Activated CD4-positive, alpha-beta T cell treated with anti-CD3 and anti-CD28 coated beads, Interleukin-2, Interleukin-4, amounts not matched to agents 100 ng/mL and 50 ng/mL, durations not matched to agents 16 hours and 8 hours (primary cell): ENCODE data around the gene BEGAIN.
A peak's percentile ranks its signal among the peaks of the same experiment; 100 is the strongest.
"Not testable (repeated sequence)": the region's sequence is repeated elsewhere in the genome, so short reads cannot be mapped to it uniquely, and the experiment has no call there.

Experiments used
- DNase-seq: peaks from one replicate; pipeline ENCODE4 v3.0.0-alpha.2; 2020; ENCODE audit warnings: low spot score

Gene BEGAIN

GRCh38 chr14:100523131-100523842 lies 63.9 kb downstream of the BEGAIN start:
- DNase-seq, result no peak

GRCh38 chr14:100522616-100523099 lies 64.6 kb downstream of the BEGAIN start:
- DNase-seq, result no peak

GRCh38 chr14:100506053-100506452 lies 81.2 kb downstream of the BEGAIN start:
- DNase-seq, result not testable (repeated sequence)

- no peak for DNase-seq
These were observed 82.7 kb downstream of the BEGAIN start for GRCh38 chr14:100504372-100505078.

- no peak for DNase-seq
These were observed 84.0 kb downstream of the BEGAIN start for GRCh38 chr14:100503251-100503650.

GRCh38 chr14:100502622-100503220 lies 84.5 kb downstream of the BEGAIN start:
- no peak for DNase-seq

GRCh38 chr14:100500128-100500527 lies 87.1 kb downstream of the BEGAIN start:
- DNase-seq, result no peak

GRCh38 chr14:100498068-100498467 lies 89.1 kb downstream of the BEGAIN start:
- no peak for DNase-seq

- no peak for DNase-seq
These were observed 91.3 kb downstream of the BEGAIN start for GRCh38 chr14:100495917-100496316.

- DNase-seq, result no peak
These were observed 92.6 kb downstream of the BEGAIN start for GRCh38 chr14:100494645-100495044.

GRCh38 chr14:100490252-100490651 lies 97.0 kb downstream of the BEGAIN start:
- no peak for DNase-seq

GRCh38 chr14:100488057-100488456 lies 99.2 kb downstream of the BEGAIN start:
- peak; percentile 9 for DNase-seq

- no peak for DNase-seq
These were observed 99.9 kb downstream of the BEGAIN start for GRCh38 chr14:100487304-100487703.
